Measurements from ENCODE around the gene RASGEF1C.

GRCh38 chr5:180113660-180114303, 95.2 kb downstream of the RASGEF1C start:
- TF ChIP-seq, protein P1, sequence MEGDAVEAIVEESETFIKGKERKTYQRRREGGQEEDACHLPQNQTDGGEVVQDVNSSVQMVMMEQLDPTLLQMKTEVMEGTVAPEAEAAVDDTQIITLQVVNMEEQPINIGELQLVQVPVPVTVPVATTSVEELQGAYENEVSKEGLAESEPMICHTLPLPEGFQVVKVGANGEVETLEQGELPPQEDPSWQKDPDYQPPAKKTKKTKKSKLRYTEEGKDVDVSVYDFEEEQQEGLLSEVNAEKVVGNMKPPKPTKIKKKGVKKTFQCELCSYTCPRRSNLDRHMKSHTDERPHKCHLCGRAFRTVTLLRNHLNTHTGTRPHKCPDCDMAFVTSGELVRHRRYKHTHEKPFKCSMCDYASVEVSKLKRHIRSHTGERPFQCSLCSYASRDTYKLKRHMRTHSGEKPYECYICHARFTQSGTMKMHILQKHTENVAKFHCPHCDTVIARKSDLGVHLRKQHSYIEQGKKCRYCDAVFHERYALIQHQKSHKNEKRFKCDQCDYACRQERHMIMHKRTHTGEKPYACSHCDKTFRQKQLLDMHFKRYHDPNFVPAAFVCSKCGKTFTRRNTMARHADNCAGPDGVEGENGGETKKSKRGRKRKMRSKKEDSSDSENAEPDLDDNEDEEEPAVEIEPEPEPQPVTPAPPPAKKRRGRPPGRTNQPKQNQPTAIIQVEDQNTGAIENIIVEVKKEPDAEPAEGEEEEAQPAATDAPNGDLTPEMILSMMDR (IDR thresholded peaks at IDR 0.05; ENCODE audit: low read depth, low read length), result no peak
- TF ChIP-seq EZH2phosphoT487 (IDR thresholded peaks at IDR 0.05; ENCODE audit: low read depth), result no peak
